ENCODE measurements around the gene SLU7.

SLU7 gene

GRCh38 chr5:160419458-160420330, 813 bp upstream of the SLU7 start:
- Mint-ChIP-seq H3K36me3 (peaks cover 14% of the 10 kb centered on the region), H3K9me3 (no peaks in the 10 kb centered on the region), H3K4me1 (peaks cover 43% of the 10 kb centered on the region), H3K27ac (peak overlapping the region; percentile 99), H3K27me3 (no peaks in the 10 kb centered on the region), H3K4me3 (peak overlapping the region; percentile 95)
- ATAC-seq (ENCODE audit: low read depth) (no peak), DNase-seq (ENCODE audit: low spot score in 2 of 2) (no peak)

DNA sequence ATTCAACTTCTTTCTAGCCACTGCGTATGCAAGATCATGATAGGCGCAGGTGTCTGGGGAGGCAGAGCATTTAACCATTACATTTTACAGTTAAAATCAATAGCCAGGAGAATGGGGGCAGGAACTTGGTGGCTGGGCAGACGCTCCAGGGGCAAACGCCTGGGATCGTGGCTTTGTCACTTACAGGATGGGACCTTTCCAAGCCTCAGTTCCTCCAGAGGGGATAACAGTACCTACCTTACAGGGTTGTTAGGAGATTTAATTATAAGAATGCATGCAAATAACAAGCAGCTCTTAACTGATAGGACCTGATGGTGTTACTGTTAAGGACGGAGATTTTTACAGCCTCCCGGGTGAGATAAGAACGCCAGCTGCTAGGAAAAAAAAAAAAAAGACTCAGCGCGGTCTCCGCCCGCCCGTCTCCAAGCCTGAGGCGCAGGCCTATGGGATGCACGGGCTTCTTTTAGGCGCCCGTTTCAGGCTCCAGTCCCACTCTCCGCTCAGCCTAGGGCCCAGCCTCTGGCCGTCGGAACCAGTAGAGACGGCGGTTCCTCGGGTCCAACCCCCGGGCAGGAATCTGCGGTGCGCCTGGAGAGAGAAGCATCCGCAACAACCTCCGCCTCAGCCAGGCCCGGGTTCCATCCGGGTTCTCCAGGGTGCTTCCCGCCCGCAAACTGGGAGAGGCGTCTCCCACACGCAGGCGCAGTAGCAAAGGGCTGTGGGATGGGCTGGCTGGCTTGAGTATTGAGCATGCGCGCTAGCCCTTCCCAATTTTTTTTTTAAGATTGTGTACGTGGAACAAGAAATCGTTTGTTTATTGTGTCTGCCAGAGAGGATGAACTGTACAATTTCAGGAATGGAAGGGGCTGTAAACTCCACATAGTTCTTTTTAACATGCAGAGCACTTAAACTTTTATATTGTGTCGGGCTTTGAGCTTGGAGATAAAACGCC, 19.2 kb downstream of the SLU7 start, which contains the start of gene FAM200C:
FAM200C (minus strand) TSS at position 653 of the 952 bp plus-strand sequence. CDS start 4,564 bp downstream, outside the sequence.
- H3K4me3 Mint-ChIP-seq = peak within 1 kb of the TSS; percentile 81

GRCh38 chr5:160398806-160399205, 20.1 kb downstream of the SLU7 start:
- Mint-ChIP-seq H3K4me3 (peak overlapping the region; percentile 81), H3K27ac (peak overlapping the region; percentile 78), H3K27me3 (no peaks in the 10 kb centered on the region), H3K9me3 (no peaks in the 10 kb centered on the region), H3K4me1 (peaks cover 11% of the 10 kb centered on the region), H3K36me3 (peaks cover 8% of the 10 kb centered on the region)
- ATAC-seq (ENCODE audit: low read depth) = no peak
- DNase-seq (ENCODE audit: low spot score in 2 of 2) = no peak

More for the DNA sequence above, 19.2 kb downstream of the SLU7 start, which contains the start of gene FAM200C:
- Mint-ChIP-seq H3K4me1 (peaks cover 11% of the 10 kb centered on the region), H3K36me3 (peaks cover 15% of the 10 kb centered on the region), H3K27me3 (no peaks in the 10 kb centered on the region), H3K9me3 (no peaks in the 10 kb centered on the region), H3K27ac (peak within 1 kb of the TSS; percentile 78)
- peak; percentile 33 to 43 for DNase-seq (ENCODE audit: low spot score in 2 of 2)
- ATAC-seq (ENCODE audit: low read depth) = peak; percentile 77

DNA sequence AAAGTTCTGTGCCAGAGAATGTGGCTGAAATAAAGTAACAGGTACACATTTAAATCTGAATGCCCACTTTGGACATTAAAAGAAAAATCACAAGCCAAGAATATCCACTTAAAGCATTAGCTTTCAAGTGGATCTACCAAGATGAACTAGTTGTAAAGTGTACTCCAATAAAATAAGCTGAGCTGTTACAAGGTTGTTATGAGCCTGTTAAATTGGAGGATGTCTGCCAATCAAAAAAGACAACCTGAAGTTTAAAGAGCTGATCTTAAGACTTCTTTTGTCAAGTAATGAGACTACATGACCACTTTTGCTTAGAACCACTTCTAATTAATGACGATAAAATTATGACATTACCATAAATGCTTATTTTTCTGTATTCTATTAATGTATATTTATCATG, 21.4 kb downstream of the SLU7 start:
- peaks cover 11% of the 10 kb centered on the region for H3K4me1 Mint-ChIP-seq
- no peaks in the 10 kb centered on the region for H3K36me3 Mint-ChIP-seq
- H3K9me3 Mint-ChIP-seq = no peaks in the 10 kb centered on the region
- no peaks in the 10 kb centered on the region for H3K27me3 Mint-ChIP-seq
- H3K4me3 Mint-ChIP-seq = no peak overlapping the region
- no peak overlapping the region for H3K27ac Mint-ChIP-seq
- no peak for DNase-seq (ENCODE audit: low spot score in 2 of 2)
- no peak for ATAC-seq (ENCODE audit: low read depth)

GRCh38 chr5:160395111-160395510, 23.8 kb downstream of the SLU7 start:
- no peaks in the 10 kb centered on the region for H3K36me3 Mint-ChIP-seq
- ATAC-seq (ENCODE audit: low read depth) = no peak
- no peaks in the 10 kb centered on the region for H3K9me3 Mint-ChIP-seq
- H3K4me3 Mint-ChIP-seq = no peak overlapping the region
- no peaks in the 10 kb centered on the region for H3K27me3 Mint-ChIP-seq
- H3K27ac Mint-ChIP-seq = no peak overlapping the region
- DNase-seq (ENCODE audit: low spot score in 2 of 2) = no peak
- peaks cover 9% of the 10 kb centered on the region for H3K4me1 Mint-ChIP-seq

GRCh38 chr5:160390787-160391696, 27.8 kb downstream of the SLU7 start:
- Mint-ChIP-seq H3K4me3 (no peak overlapping the region), H3K27ac (no peak overlapping the region), H3K36me3 (peaks cover 6% of the 10 kb centered on the region), H3K27me3 (no peaks in the 10 kb centered on the region), H3K9me3 (peaks cover 9% of the 10 kb centered on the region), H3K4me1 (no peaks in the 10 kb centered on the region)
- no peak for DNase-seq (ENCODE audit: low spot score in 2 of 2)
- no peak for ATAC-seq (ENCODE audit: low read depth)

- Mint-ChIP-seq H3K4me3 (no peak overlapping the region), H3K4me1 (peaks cover 6% of the 10 kb centered on the region), H3K9me3 (peaks cover 11% of the 10 kb centered on the region), H3K27me3 (no peaks in the 10 kb centered on the region), H3K27ac (no peak overlapping the region), H3K36me3 (peaks cover 6% of the 10 kb centered on the region)
- DNase-seq (ENCODE audit: low spot score in 2 of 2) = no peak
- no peak for ATAC-seq (ENCODE audit: low read depth)
Observed at GRCh38 chr5:160387445-160387844, 31.4 kb downstream of the SLU7 start.

DNA sequence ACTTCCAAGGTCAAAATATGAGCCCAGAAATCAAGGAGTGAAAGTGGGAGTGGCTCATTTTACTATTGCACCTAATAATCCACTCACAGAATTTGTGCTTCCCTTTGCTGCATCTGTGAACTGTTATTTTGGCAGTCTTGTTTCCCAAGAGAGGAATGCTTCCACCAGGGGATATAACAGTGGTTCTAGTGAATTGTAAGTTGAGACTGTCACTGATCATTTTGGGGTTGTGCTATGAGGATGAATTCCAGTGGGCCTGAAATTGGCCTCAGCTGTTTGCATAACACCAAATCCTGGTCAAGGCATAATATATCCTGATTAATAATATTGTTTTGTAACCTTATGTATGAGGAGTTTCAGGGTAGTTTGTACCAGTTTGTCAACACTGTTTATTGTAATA, 33.4 kb downstream of the SLU7 start:
- no peak overlapping the region for H3K4me3 Mint-ChIP-seq
- H3K9me3 Mint-ChIP-seq = peaks cover 11% of the 10 kb centered on the region
- no peak overlapping the region for H3K27ac Mint-ChIP-seq
- DNase-seq (ENCODE audit: low spot score in 2 of 2) = no peak
- ATAC-seq (ENCODE audit: low read depth) = no peak
- H3K27me3 Mint-ChIP-seq = no peaks in the 10 kb centered on the region
- peaks cover 6% of the 10 kb centered on the region for H3K36me3 Mint-ChIP-seq
- H3K4me1 Mint-ChIP-seq = peaks cover 10% of the 10 kb centered on the region

GRCh38 chr5:160384681-160385080, 34.2 kb downstream of the SLU7 start:
- Mint-ChIP-seq H3K36me3 (peaks cover 6% of the 10 kb centered on the region), H3K9me3 (peaks cover 11% of the 10 kb centered on the region), H3K4me1 (peaks cover 10% of the 10 kb centered on the region), H3K27me3 (no peaks in the 10 kb centered on the region), H3K27ac (no peak overlapping the region), H3K4me3 (no peak overlapping the region)
- ATAC-seq (ENCODE audit: low read depth) (no peak), DNase-seq (ENCODE audit: low spot score in 2 of 2) (no peak)

- Mint-ChIP-seq H3K9me3 (peaks cover 3% of the 10 kb centered on the region), H3K27me3 (peaks cover 2% of the 10 kb centered on the region), H3K36me3 (no peaks in the 10 kb centered on the region), H3K4me3 (no peak overlapping the region), H3K27ac (no peak overlapping the region), H3K4me1 (peaks cover 10% of the 10 kb centered on the region)
- no peak for ATAC-seq (ENCODE audit: low read depth)
- DNase-seq (ENCODE audit: low spot score in 2 of 2) = no peak
Observed at GRCh38 chr5:160382346-160382745, 36.5 kb downstream of the SLU7 start.

DNA sequence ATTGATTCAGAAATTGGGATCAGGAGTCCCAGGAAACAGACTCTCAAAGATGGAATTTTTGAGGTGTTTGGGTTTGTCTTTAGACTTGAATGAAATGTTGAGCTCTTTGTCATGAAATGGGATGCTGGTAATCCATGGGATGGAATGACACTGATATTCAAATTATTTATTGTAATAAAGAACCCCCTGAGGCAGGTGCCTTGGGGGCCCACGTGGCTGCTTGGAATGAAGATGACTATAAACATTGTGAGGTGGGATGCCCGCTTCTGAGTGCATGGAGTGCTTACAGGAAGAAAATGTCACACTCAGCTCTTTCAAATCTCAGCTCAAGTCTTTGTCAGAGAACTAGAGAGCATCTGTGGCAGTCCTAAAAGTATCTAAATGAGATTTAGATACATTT, 38.8 kb downstream of the SLU7 start:
- Mint-ChIP-seq H3K4me1 (peaks cover 10% of the 10 kb centered on the region), H3K27ac (no peak overlapping the region), H3K27me3 (peaks cover 6% of the 10 kb centered on the region), H3K4me3 (no peak overlapping the region), H3K36me3 (no peaks in the 10 kb centered on the region), H3K9me3 (peaks cover 2% of the 10 kb centered on the region)
- DNase-seq (ENCODE audit: low spot score in 2 of 2) (no peak), ATAC-seq (ENCODE audit: low read depth) (no peak)

- Mint-ChIP-seq H3K27ac (no peak overlapping the region), H3K9me3 (peaks cover 2% of the 10 kb centered on the region), H3K4me3 (no peak overlapping the region), H3K36me3 (no peaks in the 10 kb centered on the region), H3K4me1 (peaks cover 10% of the 10 kb centered on the region), H3K27me3 (peaks cover 8% of the 10 kb centered on the region)
- no peak for DNase-seq (ENCODE audit: low spot score in 2 of 2)
- no peak for ATAC-seq (ENCODE audit: low read depth)
Observed at GRCh38 chr5:160379511-160379910, 39.4 kb downstream of the SLU7 start.

GRCh38 chr5:160378330-160378729, 40.6 kb downstream of the SLU7 start:
- H3K4me1 Mint-ChIP-seq = peaks cover 10% of the 10 kb centered on the region

More at GRCh38 chr5:160378330-160378729, 40.6 kb downstream of the SLU7 start:
- Mint-ChIP-seq H3K27me3 (peaks cover 11% of the 10 kb centered on the region), H3K4me3 (no peak overlapping the region), H3K27ac (no peak overlapping the region), H3K36me3 (no peaks in the 10 kb centered on the region), H3K9me3 (no peaks in the 10 kb centered on the region)
- ATAC-seq (ENCODE audit: low read depth) (no peak), DNase-seq (ENCODE audit: low spot score in 2 of 2) (no peak)

Data from memory B cell (primary cell).